GM19397 (cell line): ENCODE data around the gene CLOCK.
"Not testable (repeated sequence)": the region's sequence is repeated elsewhere in the genome, so short reads cannot be mapped to it uniquely, and the experiment has no call there.

Source experiments
- ATAC-seq: cut with Tn5 transposase; IDR thresholded peaks from one replicate; pipeline ENCODE4 v1.9.1; 2021; ENCODE audit warnings: mild to moderate bottlenecking, moderate library complexity; ENCODE audit not compliant: unreplicated experiment

The CLOCK gene, protein sequence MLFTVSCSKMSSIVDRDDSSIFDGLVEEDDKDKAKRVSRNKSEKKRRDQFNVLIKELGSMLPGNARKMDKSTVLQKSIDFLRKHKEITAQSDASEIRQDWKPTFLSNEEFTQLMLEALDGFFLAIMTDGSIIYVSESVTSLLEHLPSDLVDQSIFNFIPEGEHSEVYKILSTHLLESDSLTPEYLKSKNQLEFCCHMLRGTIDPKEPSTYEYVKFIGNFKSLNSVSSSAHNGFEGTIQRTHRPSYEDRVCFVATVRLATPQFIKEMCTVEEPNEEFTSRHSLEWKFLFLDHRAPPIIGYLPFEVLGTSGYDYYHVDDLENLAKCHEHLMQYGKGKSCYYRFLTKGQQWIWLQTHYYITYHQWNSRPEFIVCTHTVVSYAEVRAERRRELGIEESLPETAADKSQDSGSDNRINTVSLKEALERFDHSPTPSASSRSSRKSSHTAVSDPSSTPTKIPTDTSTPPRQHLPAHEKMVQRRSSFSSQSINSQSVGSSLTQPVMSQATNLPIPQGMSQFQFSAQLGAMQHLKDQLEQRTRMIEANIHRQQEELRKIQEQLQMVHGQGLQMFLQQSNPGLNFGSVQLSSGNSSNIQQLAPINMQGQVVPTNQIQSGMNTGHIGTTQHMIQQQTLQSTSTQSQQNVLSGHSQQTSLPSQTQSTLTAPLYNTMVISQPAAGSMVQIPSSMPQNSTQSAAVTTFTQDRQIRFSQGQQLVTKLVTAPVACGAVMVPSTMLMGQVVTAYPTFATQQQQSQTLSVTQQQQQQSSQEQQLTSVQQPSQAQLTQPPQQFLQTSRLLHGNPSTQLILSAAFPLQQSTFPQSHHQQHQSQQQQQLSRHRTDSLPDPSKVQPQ

DNA sequence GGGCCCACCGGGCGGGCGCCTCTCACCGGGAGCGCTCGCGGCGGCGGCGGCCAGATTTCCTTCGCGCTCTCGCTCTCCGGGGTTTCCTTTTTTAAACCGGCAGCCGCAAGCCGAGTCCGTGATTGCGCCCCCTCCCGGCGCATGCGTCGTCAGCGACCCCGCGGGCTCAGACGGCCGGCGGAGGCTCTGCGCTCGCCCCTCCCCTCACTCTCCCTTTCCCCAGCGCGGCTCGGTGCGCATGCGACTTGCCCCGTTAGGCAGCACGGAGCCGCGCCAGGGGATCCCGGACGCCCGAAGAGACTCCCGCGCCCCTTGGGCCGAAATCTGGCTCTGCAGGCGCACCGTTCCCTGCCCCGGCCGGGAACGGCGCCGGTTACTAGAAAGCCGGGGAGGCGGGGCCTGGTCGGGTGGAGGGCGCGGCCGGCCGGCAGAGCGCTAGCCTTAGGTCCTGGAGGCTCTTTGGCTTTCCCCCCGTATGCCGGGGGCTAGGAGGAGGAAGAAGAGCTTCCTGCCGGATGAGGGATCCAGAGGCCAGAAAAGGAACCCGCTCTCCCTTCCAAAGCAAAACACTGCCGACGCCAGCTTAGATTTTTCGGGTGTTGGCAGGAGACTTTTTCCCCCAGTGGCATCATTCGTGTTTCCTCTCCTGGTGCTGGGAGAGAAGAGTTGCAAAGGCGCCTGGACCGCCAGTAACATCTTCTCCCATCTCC is at the start of gene CLOCK:
Gene CLOCK, minus strand, starts transcription at position 154 of the 710 bp plus-strand sequence. CDS start 64,124 bp downstream, outside the sequence.
- peak; percentile 79 for ATAC-seq

DNA sequence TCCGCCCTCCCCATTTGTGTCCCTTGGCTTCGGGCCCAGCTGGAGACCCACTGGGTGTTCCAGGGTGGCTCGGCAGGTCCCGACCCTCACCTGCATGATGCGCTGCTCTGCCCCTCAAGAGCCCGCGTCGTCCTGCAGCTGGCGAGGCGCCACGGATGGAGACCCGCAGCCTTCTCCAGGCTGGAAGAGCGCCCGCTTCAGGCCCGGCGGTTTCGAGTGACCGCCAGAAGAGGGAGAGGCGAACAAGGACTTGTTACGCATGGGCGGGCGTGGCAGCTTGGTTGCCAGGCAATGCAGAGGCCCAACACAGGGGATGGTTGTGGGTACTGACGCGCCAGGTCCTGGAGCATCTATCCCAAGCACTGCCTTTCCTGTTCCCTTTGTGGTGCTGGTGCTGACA is 45.3 kb upstream of the CLOCK start, which contains the start of gene PDCL2:
Gene PDCL2, minus strand, starts transcription at position 232 of the 400 bp plus-strand sequence. Its CDS starts 136 bp downstream, at position 96.
- ATAC-seq = no peak

DNA sequence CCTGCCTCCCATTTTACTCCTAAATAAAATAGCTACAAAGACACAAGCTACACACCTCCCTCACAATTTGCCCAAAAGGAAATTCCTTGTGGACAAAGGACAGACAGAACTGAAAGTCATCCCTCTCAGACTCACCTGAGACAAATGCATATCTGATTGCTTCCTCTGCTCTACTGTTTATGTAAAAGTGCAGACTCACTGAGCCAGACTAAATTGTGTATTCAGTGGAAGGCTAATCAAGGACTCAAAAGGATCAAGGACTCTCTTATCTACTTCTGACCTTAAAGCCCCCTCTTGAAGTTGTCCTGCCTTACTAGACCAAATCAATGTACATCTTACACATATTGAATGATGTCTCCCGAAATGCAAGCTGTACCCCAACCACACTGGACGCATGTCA is 41.5 kb upstream of the CLOCK start:
- no peak for ATAC-seq

DNA sequence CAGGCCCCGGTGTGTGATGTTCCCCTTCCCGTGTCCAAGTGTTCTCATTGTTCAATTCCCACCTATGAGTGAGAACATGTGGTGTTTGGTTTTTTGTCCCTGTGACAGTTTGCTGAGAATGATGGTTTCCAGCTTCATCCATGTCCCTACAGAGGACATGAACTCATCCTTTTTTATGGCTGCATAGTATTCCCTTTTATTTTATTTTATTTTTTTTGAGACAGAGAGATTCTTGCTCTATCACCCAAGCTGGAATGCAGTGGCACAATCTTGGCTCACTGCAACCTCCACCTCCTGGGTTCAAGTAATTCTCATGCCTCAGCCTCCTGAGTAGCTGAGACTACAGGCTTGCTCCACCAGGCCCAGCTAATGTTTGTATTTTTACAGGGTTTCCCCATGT is 36.1 kb upstream of the CLOCK start:
- not testable (repeated sequence) for ATAC-seq

DNA sequence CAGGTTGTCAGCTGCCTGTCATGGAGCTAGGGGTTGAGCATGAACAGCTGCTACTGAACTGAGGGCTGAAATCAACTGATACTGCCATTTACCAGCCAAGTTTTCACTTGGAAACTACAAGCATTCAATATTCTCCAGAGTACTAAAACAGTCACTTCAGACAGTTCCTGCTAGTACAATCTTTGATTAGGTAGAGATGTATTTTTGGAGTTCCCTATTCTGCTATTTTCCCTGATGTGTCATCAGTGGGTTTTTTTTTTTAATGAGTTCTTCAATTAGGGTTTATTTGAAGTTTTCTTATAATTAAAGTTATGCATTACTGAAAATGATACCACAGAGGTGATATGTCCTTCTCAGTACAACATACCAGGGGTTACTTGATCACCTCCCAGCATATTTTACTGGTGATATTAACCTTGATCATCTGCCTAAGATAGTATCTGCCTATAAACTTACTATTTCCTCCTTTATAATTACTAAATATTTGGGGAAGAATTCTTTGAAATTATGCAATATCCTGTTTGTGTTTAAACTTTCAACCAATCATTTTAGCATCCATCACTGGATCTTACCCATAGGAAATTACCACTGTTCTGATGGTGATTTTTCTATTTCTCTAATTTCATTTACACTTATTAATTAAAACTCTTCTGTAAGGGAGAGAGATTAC is 31.8 kb upstream of the CLOCK start:
- ATAC-seq = no peak

DNA sequence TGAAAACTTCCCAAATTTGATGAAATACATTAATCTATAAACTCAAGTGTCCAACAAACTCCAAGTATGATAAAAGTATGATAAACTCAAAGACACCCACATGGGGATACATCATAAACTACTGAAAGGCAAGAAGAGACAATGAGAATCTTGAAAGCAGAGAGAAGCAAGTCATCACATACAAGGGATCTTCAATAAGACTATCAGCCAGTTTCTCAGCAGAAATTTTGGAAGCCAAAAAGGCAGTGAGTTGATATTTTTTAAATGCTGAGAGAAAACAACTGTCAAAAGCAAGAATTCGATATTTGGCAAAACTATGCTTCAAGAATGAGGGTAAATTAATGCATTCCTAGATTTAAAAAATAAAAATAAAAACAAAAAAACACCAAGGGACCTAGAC is 28.8 kb upstream of the CLOCK start:
- ATAC-seq = no peak

DNA sequence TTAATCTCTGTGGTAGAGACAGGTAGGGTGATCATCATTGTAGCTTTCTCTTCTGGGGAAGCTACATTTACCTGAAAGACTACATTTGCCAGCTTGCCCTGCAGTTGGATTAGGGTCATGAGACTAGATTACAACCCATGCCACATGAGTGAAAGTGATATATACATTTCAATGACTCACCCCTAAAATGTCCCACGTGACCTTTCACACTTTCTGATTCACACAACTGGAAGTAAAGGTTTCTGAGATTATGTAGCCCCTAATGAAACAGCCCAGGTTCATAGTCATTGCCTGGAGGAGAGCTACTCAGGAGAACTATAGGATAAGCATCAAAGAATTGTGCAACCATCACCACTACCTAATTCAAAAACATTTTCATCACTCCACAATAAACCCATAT is 27.5 kb upstream of the CLOCK start:
- no peak for ATAC-seq

DNA sequence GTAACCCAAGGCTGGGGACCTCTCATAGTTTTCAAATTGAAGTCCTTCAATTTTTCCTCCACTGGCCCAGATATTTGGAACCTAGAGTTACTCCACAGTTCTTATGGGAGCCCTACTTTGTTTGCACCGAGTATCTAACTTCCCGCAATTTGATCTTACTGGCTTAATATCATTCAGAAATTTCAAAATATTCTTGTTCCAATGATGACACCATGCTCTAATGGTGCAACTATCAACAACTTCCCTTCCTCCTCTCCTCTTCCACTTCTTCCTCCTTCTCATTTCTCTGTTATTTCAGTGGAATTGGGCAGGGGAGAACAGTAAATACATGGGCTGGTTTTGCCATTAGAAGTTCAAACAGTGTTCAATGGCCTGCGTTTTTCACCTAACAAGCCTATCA is 25.1 kb upstream of the CLOCK start:
- ATAC-seq = no peak

DNA sequence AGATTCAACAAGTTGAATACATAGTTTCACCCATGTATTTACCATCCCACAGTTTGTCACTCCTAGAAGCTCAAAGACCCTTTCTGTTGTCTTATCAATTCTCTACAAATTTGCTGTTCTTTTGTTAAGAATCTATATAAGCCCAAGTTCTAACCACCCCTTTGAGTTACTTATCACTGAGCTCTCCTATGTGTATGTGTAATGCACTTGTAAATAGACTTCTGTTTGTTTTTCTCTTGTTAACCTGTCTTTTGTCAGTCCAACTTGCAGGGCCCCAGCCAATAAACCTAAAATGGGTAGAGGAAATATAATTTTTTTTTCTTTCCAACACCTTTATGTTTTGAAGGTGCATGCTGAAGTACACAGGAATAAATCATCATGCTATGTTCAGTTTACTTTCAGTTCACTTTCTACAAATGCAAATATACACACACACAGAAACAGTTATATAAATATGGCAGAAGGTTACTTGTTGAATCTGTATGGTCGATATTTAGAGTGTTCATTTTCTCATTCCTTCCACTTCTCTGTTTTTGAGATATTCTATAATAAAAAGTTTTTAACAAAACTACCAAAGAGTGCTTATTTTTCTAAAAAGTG is 22.3 kb upstream of the CLOCK start:
- ATAC-seq = no peak

DNA sequence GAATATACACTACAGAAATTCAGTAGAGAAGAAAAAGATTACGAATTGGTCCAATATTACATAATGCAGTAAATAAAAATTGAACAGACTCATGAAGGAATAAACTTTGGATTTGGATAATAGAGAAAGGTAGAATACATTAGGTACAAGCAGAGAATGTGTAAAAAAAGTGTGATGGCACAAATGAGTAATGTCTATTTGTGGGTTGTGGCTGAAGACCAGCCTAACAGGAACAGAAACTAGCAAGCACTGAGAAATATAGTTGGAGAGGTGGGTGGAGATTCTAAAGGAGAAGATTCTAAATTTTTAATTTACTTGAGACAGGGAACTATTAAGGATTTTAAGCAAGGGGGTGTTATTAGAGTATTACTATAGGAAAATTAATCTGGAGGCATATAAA is 15.2 kb upstream of the CLOCK start:
- ATAC-seq = peak; percentile 96

DNA sequence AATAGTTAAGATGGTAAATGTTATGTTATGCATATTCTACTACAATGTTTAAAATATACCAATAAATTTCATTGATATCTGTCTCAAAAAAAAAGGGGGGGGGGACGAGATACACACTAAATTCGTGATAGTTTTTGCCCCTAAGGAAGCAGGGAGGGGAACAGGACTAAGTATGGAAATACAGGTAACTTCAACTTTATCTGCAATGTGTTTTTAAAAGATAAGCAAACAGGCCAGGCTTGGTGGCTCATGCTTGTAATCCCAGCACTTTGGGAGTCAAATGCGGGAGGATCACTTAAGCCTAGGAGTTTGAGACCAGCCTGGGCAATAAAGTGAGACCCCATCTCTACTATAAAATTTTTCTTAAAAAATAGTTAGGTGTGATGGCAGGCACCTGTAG is 13.4 kb upstream of the CLOCK start:
- ATAC-seq = no peak

DNA sequence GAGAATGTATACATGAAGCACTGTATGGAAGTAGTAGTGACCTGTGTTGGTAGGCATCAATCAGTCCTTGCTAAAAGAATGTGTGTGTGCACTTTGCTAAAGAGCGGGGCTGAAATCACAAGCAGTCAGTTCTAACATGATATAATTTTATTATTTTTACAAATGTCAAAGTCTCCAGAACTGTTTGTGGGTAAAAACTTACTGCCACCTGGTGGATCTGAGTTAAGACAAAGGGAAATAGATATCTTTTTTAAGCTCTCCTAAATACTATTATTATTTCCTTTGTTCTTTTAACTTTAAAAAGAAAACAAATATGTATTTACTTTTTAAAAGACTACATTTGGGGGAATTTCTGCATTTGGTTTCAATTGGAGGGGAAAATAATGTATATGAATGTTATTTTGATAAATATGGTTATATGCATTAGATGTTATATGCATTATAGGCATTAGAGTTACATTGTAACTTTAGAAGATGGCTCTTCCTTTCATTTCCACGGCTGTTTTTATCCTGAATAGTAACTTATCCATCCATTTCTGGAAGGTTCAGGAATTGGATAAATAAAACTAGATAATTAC is 7.8 kb upstream of the CLOCK start:
- ATAC-seq = no peak

DNA sequence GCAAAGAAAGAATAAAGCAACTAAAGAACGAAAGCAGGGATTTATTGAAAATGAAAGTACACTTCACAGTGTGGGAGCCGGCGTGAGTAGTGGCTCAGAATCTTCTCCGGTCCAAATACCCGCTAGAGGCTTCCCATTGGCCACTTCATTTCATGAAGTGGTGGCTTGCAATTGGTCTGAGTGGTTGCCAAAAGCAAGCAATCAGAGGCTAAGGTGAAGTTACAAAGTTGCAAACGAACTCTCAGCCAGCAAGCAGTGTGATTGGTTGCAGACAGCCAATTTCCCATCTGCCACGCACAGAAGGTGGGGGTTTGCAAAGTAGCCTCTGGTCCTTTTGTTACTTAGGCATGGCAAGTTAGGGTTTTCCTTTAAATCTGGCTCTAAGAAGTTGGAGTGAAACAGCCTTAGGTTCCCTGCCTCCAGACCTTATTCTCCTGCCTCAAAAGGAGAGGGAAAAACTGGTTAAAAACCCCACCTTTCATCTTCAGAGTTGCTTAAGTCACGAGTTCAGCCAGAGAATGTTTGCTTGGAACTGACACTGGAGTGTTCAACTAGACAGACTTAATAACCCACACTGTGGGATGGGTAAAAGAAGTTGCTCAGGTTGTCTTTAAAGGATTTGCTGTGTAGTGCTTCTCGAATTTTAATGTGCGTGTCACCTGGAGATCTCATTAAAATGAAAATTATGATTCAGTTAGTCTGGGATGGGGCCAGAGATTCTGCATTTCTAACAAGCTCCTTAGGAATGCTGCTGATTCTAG is 6.9 kb upstream of the CLOCK start:
- ATAC-seq = no peak

DNA sequence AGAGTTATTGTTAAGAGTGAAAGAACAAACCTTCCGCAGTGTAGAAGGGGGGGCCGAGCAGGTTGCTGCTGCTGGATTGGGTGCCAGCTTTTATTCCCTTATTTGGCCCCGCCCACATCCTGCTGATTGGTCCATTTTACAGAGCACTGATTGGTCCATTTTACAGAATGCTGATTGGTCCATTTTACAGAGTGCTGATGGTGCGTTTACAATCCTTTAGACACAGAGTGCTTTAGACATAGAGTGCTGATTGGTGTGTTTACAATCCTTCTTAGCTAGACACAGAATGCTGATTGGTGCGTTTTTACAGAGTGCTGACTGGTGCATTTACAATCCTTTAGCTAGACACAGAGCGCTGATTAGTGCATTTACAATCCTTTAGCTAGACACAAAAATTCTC is 5.3 kb upstream of the CLOCK start:
- ATAC-seq = not testable (repeated sequence)

DNA sequence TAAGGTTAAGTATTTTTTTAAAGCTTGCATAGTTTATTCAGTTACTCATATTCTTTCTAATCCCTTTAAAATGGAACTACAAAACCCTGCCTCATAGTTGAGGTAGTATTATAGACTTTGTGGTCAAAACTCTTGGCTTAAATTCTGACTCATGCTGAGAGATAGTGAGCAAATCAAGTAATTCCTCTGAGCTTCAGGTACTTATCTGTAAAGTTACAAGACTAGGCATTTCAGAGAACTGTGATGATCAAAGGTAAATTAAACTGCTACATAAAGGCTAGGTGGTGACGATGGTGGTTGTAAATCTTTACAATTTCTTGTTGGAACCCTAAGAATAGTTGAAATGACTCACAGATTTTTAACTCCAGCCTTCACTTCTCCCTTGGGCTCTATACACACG is 3.2 kb upstream of the CLOCK start:
- ATAC-seq = no peak

DNA sequence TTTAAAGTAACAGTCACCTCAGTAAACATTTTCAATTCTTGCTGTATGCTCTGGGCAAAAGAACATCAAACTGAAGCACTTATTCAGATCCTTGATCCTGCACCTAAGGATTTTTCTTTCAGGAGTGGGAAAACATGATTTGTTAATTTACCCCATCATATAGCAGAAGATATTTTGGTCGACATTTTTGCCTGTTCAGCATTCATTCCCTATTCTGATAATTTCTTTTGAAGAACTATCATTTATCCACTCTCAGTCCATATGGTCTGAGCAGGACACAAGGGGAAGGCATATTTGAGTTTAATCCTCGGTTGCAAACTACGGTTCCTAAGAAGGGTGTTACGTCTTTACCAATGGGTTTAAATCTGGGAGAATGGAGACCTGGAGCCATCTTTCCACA is 1.2 kb upstream of the CLOCK start:
- ATAC-seq = no peak

DNA sequence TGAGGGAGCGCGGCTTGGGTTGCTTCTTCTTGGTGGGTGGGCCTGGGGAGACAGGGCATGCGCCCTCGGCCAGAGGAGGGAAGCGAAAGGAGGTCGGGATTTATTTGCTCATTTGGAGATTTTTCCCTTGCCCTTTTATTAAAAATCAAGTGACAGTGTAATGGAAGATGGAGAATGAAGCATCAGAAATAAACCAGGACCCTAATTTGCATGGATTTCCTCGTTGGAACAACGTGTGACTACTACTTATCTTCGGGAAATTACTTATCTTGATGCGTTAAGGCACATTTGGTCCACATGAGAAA is 709 bp upstream of the CLOCK start:
- ATAC-seq = no peak

DNA sequence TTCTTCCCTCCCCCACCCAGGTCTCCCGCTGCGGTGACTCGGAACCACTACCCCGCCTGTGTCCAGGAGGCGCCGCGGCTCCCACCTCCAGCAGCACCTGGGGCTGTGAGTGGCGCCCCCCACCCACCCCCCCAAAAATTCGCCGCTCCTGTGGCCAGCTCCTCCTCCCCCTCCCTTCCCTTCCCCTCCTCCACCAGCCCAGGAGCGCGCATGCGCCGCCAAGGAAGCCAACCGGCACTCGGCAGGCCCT is 278 bp downstream of the CLOCK start:
- ATAC-seq = peak; percentile 52

DNA sequence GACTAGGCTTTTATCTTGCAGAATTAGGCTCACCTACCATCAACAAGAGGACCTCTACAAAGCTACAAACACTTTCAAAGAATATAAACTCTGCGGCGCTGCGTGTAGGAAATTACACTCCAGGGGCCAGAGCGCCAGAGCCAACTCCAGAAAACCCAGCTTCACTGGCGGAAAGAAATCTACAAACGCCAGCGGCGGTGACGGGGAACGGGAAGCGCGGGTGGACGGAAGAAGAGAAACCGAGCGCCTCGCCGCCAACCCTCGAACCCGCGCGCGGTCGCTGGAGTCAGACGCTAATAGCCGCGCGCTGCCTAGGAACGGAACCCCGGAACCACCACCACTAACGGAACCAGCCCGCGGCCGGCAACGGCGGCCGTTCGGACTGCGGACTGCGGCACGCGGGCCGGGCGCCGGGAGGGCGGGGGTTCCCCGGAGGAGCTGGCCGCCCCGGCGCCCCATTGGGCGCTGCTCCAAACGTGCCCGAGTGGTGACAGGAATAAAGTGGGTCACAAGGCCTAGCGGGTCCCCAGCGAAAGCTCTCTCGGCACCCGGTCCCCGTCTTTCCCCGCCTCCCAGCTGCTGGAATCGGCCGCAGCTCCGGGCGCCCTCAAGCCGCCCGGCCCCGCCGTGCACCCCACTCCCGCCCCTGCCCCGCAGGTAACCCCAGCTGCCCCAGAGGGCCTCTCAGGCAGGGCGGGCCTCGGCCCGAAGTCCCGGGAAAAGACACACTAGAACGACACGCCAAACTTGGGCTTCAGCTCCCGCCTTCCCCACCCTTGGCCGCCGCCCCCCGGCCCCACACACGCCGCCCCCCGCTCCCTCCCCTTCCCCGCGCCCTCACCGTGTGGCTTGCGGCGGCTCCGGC is 836 bp downstream of the CLOCK start:
- peak; percentile 45 for ATAC-seq
